NCI-H1694 treated with DMSO at 0.1 percent for 48 hours (cell line): ENCODE measurements around the gene TLE7.

Experiments
- DNase-seq: peaks from one replicate; lab custom pipeline; 2025; lab: John Stamatoyannopoulos, UW

TLE7 gene

GRCh38 chr16:71442051-71442440, at the start of gene TLE7:
Gene TLE7, minus strand, starts transcription at chr16:71442054. Its CDS starts 8,730 bp downstream, at chr16:71433324.
- no peak for DNase-seq

- no peak for DNase-seq
Measured at GRCh38 chr16:71491054-71491453, 49.2 kb upstream of the TLE7 start.

- DNase-seq: no peak
Measured at GRCh38 chr16:71490361-71490760, 48.5 kb upstream of the TLE7 start.

- no peak for DNase-seq
Measured at GRCh38 chr16:71489122-71489521, 47.3 kb upstream of the TLE7 start, which contains the start of gene ZNF19. Gene ZNF19, minus strand, starts transcription at chr16:71489324. Its CDS starts 7,210 bp downstream, at chr16:71482114.

GRCh38 chr16:71484006-71484893, 42.4 kb upstream of the TLE7 start:
- peak; percentile 75 for DNase-seq

GRCh38 chr16:71482569-71482968, 40.7 kb upstream of the TLE7 start:
- DNase-seq: no peak

GRCh38 chr16:71480956-71481355, 39.1 kb upstream of the TLE7 start:
- no peak for DNase-seq

GRCh38 chr16:71479420-71479819, 37.6 kb upstream of the TLE7 start:
- DNase-seq: peak; percentile 23

GRCh38 chr16:71476457-71477124, 34.7 kb upstream of the TLE7 start:
- DNase-seq: no peak

- no peak for DNase-seq
Measured at GRCh38 chr16:71474864-71475263, 33.0 kb upstream of the TLE7 start.

- DNase-seq: no peak
Measured at GRCh38 chr16:71473891-71474290, 32.0 kb upstream of the TLE7 start.

- no peak for DNase-seq
Measured at GRCh38 chr16:71472931-71473330, 31.1 kb upstream of the TLE7 start.

GRCh38 chr16:71472051-71472450, 30.2 kb upstream of the TLE7 start:
- DNase-seq: no peak

- no peak for DNase-seq
Measured at GRCh38 chr16:71467810-71468209, 26.0 kb upstream of the TLE7 start.

GRCh38 chr16:71464231-71464630, 22.4 kb upstream of the TLE7 start:
- no peak for DNase-seq

GRCh38 chr16:71461686-71462648, 20.1 kb upstream of the TLE7 start, which contains the start of gene ZNF23:
Gene ZNF23, minus strand, starts transcription at chr16:71462247. Its CDS starts 5,451 bp downstream, at chr16:71456796.
- DNase-seq: peak; percentile 18

GRCh38 chr16:71460941-71461340, 19.1 kb upstream of the TLE7 start:
- no peak for DNase-seq

GRCh38 chr16:71460236-71460635, 18.4 kb upstream of the TLE7 start:
- DNase-seq: no peak

GRCh38 chr16:71459510-71459909, 17.7 kb upstream of the TLE7 start:
- DNase-seq: no peak

GRCh38 chr16:71456801-71457200, 14.9 kb upstream of the TLE7 start:
- no peak for DNase-seq

- DNase-seq: no peak
Measured at GRCh38 chr16:71453036-71453435, 11.2 kb upstream of the TLE7 start.

GRCh38 chr16:71449020-71449419, 7.2 kb upstream of the TLE7 start:
- DNase-seq: no peak
